ENCODE measurements around the gene CCDC157. TPM values are rescaled to one million over a fixed set of nuclear protein-coding genes. Genes with fewer than 3 reads are reported as not detected.

CCDC157 gene
- total RNA-seq, 1 experiment from 2014 or later = 4.9 TPM

DNA sequence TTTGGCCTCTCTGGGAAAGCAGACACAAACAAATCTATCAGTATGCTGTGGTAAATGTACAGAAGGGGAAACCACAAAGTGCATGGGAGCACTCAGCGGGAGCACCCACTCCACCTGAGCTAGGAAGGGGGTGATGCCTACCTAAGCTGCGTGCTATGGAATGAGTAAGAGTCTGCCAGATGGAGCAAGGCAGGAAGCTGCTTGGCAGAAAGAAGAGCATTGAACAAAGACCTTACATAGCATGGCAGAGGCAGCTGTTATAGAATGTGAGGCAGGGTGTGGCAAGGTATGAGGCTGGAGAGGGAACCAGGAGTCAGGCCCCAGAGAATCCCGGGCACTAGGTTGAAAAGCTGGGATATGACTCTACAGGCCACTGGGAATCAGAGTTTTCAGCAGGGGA, 55.0 kb downstream of the CCDC157 start:
- intact Hi-C loops (cut with micrococcal nuclease; ENCODE audit: unreplicated experiment) = no loop called here
- no TSS peak for BruUV-seq (replicated peaks)
- Mint-ChIP-seq H3K27ac (ENCODE audit: unreplicated experiment) (no peak overlapping the region), H3K9me3 (ENCODE audit: unreplicated experiment) (no peaks in the 10 kb centered on the region), H3K4me1 (ENCODE audit: low read depth, unreplicated experiment) (peaks cover 5% of the 10 kb centered on the region), H3K27me3 (ENCODE audit: insufficient read depth, unreplicated experiment) (no peaks in the 10 kb centered on the region), H3K36me3 (ENCODE audit: insufficient read depth, unreplicated experiment) (peaks cover 13% of the 10 kb centered on the region), H3K4me3 (ENCODE audit: unreplicated experiment) (no peak overlapping the region)
- POLR2A ChIA-PET = interaction anchor here (0.6 kb wide), 1 partner anchor 1171 kb away, joined by 6 read pairs; no protein-coding TSS in a partner anchor
- CTCF ChIA-PET = interaction anchor here (1.0 kb wide), 1 partner anchor 20 kb away, joined by 3 read pairs; no protein-coding TSS in a partner anchor
- Histone ChIP-seq H3K36me3 (ENCODE audit: control insufficient read depth, insufficient read depth, low read length) (peaks cover 1% of the 10 kb centered on the region), H3K4me3 (ENCODE audit: low read depth, low read length) (no peak overlapping the region), H3K4me1 (peaks cover 8% of the 10 kb centered on the region), H3K27me3 (replicated peaks; ENCODE audit: control insufficient read depth, insufficient read depth, low read length) (no peaks in the 10 kb centered on the region), H3K9me3 (no peaks in the 10 kb centered on the region)
- no peak for TF ChIP-seq CTCF (IDR thresholded peaks at IDR 0.05; ENCODE audit: insufficient read depth in 1 of 2, low read depth in 1 of 2, low read length in 1 of 2, severe bottlenecking in 1 of 2, unreplicated experiment in 1 of 2)
- no peak for DNase-seq

- H3K4me1 Mint-ChIP-seq (ENCODE audit: low read depth, unreplicated experiment) = peaks cover 6% of the 10 kb centered on the region
- H3K9me3 ChIP-seq = no peaks in the 10 kb centered on the region
- no peak overlapping the region for H3K27ac Mint-ChIP-seq (ENCODE audit: unreplicated experiment)
- H3K27me3 ChIP-seq (replicated peaks; ENCODE audit: control insufficient read depth, insufficient read depth, low read length) = no peaks in the 10 kb centered on the region
- intact Hi-C loops (cut with micrococcal nuclease; ENCODE audit: unreplicated experiment) = no loop called here
- no peak for TF ChIP-seq CTCF (IDR thresholded peaks at IDR 0.05; ENCODE audit: insufficient read depth in 1 of 2, low read depth in 1 of 2, low read length in 1 of 2, severe bottlenecking in 1 of 2, unreplicated experiment in 1 of 2)
- no peak for DNase-seq
- no peaks in the 10 kb centered on the region; the same call in 1 of the 2 replicates for H3K36me3 ChIP-seq (ENCODE audit: control insufficient read depth, insufficient read depth, low read length)
- no peak overlapping the region for H3K4me3 ChIP-seq (ENCODE audit: low read depth, low read length)
- POLR2A ChIA-PET = interaction anchor here (0.7 kb wide), 1 partner anchor 16 kb away, joined by 4 read pairs; the partner anchor contains the start of gene SEC14L2
- BruUV-seq (replicated peaks) = no TSS peak
- peaks cover 21% of the 10 kb centered on the region for H3K4me1 ChIP-seq
- H3K9me3 Mint-ChIP-seq (ENCODE audit: unreplicated experiment) = no peaks in the 10 kb centered on the region
- H3K27me3 Mint-ChIP-seq (ENCODE audit: insufficient read depth, unreplicated experiment) = no peaks in the 10 kb centered on the region
- CTCF ChIA-PET = interaction anchor here (0.5 to 0.6 kb wide), 3 partner anchors 39 to 529 kb away, joined by 3 to 5 read pairs (median 3); no protein-coding TSS in a partner anchor
- H3K4me3 Mint-ChIP-seq (ENCODE audit: unreplicated experiment) = no peak overlapping the region
- H3K36me3 Mint-ChIP-seq (ENCODE audit: insufficient read depth, unreplicated experiment) = peaks cover 13% of the 10 kb centered on the region
These were observed 56.2 kb downstream of the CCDC157 start for GRCh38 chr22:30413001-30413400.

DNA sequence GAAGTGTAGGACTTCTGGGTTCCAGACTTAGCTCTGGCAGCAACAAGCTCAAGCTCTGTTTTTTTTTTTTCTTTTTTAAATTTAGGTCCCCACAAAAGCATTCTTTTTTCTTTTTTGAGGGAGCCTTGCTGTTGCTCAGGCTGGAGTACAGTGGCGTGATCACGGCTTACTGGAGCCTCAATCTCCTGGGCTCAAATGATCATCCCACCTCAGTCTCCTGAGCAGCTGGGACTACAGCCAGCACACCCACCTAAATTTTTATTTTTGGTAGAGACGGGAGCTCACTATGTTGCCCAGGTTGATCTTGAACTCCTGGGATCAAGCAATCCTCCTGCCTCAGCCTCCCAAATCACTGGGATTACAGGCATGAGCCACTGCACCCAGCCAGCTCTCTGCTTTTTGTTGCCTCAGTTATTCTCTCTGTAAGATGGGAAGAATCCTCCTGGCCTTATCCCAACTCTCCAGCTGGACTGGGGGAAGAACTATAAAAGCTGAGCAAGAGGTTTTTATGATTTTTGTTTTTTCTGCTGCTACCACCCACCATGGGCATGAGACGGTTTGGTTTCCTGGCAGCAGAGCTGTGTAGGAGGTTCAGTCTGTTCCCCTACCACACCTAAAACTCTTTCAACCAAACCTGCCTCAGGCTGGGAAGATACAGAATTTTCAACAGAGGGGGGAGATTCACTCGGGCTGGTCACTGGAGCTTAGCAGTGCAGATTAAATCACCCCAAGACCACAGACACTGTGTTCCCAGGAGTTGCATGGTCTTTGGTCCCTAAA, 57.1 kb downstream of the CCDC157 start:
- intact Hi-C loops (cut with micrococcal nuclease; ENCODE audit: unreplicated experiment) = no loop called here
- POLR2A ChIA-PET = interaction anchor here (1.8 kb wide), 1 partner anchor 9 kb away, joined by 8 read pairs; no protein-coding TSS in a partner anchor
- TF ChIP-seq CTCF (IDR thresholded peaks at IDR 0.05; ENCODE audit: insufficient read depth in 1 of 2, low read depth in 1 of 2, low read length in 1 of 2, severe bottlenecking in 1 of 2, unreplicated experiment in 1 of 2) = no peak
- H3K27me3 ChIP-seq (replicated peaks; ENCODE audit: control insufficient read depth, insufficient read depth, low read length) = no peaks in the 10 kb centered on the region
- H3K4me1 Mint-ChIP-seq (ENCODE audit: low read depth, unreplicated experiment) = peaks cover 6% of the 10 kb centered on the region
- H3K4me3 Mint-ChIP-seq (ENCODE audit: unreplicated experiment) = no peak overlapping the region
- H3K9me3 ChIP-seq = no peaks in the 10 kb centered on the region
- no peaks in the 10 kb centered on the region for H3K9me3 Mint-ChIP-seq (ENCODE audit: unreplicated experiment)
- H3K27ac Mint-ChIP-seq (ENCODE audit: unreplicated experiment) = no peak overlapping the region
- no TSS peak for BruUV-seq (replicated peaks)
- no peaks in the 10 kb centered on the region for H3K27me3 Mint-ChIP-seq (ENCODE audit: insufficient read depth, unreplicated experiment)
- H3K36me3 ChIP-seq (ENCODE audit: control insufficient read depth, insufficient read depth, low read length) = no peaks in the 10 kb centered on the region
- DNase-seq = no peak
- H3K36me3 Mint-ChIP-seq (ENCODE audit: insufficient read depth, unreplicated experiment) = peaks cover 13% of the 10 kb centered on the region
- CTCF ChIA-PET = no interaction called here
- peaks cover 30% of the 10 kb centered on the region for H3K4me1 ChIP-seq
- no peak overlapping the region for H3K4me3 ChIP-seq (ENCODE audit: low read depth, low read length)

Measured in Caco-2 (cell line).